GM19467 (cell line): Measurements from ENCODE around the gene TP73.

Source experiments
- ATAC-seq: cut with Tn5 transposase; IDR thresholded peaks from one replicate; pipeline ENCODE4 v1.9.1; 2021; ENCODE audit warnings: mild to moderate bottlenecking, moderate library complexity; ENCODE audit not compliant: unreplicated experiment

TP73 gene

GRCh38 chr1:3670823-3671265 is 18.5 kb downstream of the TP73 start:
- no peak for ATAC-seq

GRCh38 chr1:3671371-3672180 is 19.3 kb downstream of the TP73 start:
- no peak for ATAC-seq

- ATAC-seq, result no peak
Observed at GRCh38 chr1:3672231-3672970, 20.1 kb downstream of the TP73 start.

DNA sequence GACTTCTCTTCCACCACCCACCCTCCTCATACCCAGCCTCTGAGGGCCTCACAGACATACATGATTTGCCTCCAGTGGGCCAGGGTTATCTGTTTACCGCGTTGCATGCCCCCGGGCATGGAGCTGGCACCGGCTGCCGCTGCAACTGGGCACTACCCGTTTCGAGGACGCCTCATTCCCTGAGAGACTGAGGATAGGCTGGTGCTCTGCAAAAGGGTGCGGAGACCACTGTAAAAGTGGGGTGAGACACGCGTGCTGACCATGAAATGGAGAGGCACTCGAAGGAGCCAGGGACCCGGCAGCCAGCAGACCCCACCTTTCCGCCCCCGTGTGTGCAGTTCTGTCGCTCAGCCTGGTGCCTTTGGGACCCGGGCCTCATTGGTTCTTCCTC is 20.6 kb downstream of the TP73 start:
- no peak for ATAC-seq

DNA sequence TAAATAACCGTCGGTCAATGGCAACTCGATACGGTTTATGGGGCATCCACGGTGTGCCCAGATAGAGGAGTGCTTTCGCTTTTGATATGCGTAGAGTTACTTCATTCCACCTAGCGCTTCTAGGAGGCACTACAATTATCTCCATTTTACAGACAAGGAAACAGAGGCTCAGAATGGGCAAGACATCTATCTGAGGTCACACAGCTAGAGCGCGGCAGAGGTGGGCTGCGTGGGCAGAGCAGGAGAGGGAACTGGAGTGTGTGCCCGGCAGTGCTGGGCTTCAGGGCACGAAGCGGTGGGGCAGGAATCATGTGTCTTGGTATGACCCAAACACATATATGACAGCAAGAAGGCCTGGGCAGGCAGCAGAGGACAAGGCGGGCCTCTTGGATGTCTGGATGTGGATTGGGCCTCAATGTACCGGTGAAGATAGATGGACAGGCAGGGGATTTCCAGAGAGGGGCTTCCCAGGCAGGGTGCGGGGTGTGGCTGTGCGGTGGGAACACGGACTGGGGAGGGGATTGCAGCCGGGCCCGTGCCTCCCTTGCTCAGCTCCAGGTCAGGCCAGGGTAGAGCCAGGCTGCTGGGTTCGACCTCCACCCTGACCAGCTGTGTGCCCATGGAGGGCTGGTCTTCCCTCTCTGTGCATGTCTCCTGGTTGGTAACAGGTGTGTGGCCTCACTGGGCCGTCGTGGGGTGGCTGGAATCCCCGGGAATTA is 21.2 kb downstream of the TP73 start:
- no peak for ATAC-seq

DNA sequence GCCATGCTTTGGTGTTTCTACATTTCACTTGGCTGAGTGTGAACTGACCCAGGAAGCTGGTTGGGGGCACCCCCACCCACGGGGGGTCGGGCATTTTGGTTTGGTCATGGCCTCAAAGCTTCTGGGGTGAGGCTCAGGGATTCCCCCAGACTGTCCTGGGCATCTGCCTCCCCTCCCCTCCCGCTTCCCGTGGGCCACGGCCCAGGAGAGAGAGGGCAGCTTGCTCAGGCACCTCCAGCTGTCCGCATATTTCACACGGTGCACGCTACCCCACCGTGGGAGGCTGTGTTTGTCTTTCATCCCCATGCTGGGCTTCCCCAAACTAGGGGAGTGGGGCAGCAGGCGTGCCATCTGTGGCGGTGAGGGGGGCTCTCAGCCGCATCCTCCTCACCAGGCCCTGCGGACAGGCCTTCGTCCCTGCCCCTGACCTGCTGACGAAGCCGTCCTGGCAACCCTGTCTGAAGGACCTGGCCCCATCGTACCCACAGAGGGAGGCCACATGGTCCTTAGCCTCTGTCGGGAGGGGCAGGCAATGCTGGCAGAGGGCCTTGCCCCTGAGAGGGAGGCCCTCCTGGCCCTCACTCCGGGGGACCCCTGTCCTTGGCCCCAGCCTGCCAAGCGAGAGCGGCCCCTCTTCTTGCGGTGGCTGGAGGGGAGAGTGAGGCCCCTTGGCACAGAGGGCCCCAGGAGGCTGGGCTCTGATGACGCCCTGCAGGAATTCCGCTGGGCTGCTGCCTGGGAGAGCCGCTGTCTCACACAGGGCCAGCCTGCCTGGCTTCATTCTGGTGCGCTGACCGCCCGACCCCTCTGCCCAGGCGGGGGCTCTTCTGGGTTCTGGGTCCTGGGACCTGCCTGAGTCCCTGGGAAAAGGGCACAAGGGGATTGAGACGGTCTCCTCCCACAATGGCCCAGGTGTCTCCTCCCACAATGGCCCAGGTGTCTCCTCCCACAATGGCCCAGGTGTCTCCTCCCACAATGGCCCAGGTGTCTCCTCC is 22.1 kb downstream of the TP73 start:
- no peak for ATAC-seq

DNA sequence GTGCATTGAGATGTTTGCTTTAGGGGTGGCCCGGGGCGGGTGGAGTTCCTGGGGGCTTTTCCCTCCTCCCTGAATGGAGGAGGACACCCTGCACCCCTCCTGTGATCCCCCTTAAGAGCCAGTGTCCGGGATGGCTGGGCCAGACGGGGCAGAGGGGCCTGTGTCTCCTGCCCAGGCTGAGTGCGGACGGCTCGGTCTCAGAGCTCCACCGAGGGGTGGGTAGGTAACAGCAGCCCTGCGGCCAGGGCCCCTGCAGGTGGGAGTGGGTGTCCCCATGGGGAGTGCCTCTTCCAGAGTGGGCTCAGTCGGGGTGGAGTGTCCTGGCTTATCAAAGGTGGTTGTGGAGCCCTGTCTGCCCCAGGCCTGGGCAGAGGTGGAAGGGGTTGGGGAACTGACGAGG is 23.1 kb downstream of the TP73 start:
- no peak for ATAC-seq

DNA sequence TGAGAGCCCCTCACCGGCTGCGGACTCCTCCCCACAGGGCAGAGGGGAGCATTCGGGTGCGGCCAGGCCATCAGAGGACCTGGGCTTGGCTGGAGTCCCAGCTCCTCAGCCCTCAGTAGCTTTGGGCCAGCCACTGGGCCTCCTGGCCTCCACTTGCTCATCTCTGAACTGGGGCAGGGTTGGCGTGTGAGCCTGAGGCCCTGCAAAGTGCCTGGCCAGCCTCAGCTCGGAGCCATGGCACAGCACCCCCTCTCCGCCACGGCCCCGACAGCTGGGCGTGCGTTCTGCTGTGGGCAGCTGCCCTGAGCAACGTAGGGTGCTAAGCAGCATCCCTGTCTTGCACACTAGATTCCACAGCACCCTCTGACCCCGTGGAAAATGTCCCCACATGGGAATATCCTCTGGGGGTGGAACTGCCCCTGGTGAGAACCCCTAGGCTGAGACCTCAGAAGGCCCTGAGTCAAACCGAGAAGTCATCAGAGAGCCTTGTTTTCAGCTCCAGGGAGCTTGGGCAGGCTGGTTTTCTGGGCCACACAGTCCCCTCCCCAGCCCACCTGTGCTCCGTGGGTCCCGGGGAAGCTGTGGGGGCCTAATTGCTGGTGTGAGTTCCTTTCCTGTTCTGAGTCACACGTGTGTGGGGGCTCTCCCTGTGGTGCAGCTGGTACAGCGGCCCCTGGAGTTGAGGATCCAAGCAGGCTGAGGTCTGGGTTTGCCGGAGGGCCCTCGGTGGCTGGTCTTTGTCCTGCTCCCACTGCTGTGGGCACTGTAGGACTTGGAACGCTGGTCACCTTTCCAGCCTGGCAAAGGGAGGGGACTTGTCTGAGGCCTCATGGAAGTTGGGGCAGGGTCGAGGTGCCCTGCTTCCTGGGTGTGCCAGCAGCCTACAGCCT is 24.5 kb downstream of the TP73 start:
- peak; percentile 51 for ATAC-seq

GRCh38 chr1:3677484-3677883 is 25.2 kb downstream of the TP73 start:
- ATAC-seq, result peak; percentile 4

GRCh38 chr1:3678361-3679097 is 26.2 kb downstream of the TP73 start:
- ATAC-seq, result no peak

GRCh38 chr1:3679098-3679555 is 26.8 kb downstream of the TP73 start:
- no peak for ATAC-seq

GRCh38 chr1:3679799-3680453 is 27.6 kb downstream of the TP73 start:
- ATAC-seq, result no peak

GRCh38 chr1:3680488-3681230 is 28.3 kb downstream of the TP73 start:
- no peak for ATAC-seq

DNA sequence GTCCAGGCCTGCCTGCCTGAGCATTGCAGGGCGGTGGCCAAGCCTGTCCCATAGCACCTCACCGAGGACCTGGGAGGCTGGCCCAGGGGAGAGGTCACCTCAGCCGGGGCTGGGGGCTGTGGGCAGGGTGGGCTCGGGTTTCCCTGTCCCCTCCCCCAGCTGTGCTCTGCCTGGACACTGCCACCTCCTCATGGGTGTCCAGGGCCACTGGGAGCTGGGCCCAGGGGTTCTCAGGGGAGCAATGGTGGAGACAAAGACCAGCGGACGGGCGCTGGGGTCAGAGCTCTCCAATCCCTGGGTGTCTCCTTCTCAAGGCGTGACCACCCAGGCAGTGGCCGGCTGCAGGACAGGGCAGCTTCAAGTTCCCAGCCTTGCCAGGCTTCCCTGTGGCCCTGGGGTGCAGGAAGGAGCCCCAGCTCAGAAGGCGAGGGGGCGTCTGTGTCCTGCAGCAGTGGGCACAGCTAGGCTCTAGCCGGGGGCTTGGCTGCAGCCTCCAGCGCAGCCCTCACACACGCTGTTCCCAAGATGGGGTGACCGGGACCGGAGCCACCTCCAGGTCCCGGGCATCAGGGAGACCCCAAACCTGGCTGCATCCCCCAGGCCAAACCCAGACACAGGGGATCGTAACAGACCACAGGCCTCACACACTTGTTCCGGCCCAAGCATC is 29.0 kb downstream of the TP73 start:
- ATAC-seq, result no peak

- no peak for ATAC-seq
Observed at GRCh38 chr1:3681898-3682806, 29.8 kb downstream of the TP73 start.

DNA sequence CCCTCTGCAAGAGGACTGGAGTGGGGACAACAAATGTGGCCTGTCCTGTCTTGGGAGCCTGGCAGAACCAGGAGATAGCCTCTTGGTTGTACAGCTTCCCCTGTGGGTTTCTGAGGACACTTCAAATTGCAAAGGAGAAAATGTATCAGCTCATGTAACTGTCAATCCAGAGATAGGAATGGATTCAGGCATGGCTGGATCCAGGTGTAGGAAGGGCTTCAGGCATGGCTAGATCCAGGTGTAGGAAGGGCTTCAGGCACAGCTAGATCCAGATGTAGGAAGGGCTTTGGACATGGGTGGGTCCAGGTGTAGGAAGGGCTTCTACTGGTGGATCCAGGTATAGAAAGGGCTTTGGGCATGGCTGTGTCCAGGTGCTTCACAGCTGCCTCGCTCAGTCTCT is 30.9 kb downstream of the TP73 start:
- no peak for ATAC-seq
